Stimulated activated CD4-positive, alpha-beta T cell treated with anti-CD3 and anti-CD28 coated beads, TNF-alpha, amount 100 ng/mL, for 48 hours (primary cell): ENCODE results near the gene KRT23.

Source experiments
- DNase-seq, 3 donors: peaks; one replicate each; pipeline ENCODE4 v3.0.0-alpha.2; 2020; ENCODE audit warnings: low read depth in 3 of 3

Gene KRT23

DNA sequence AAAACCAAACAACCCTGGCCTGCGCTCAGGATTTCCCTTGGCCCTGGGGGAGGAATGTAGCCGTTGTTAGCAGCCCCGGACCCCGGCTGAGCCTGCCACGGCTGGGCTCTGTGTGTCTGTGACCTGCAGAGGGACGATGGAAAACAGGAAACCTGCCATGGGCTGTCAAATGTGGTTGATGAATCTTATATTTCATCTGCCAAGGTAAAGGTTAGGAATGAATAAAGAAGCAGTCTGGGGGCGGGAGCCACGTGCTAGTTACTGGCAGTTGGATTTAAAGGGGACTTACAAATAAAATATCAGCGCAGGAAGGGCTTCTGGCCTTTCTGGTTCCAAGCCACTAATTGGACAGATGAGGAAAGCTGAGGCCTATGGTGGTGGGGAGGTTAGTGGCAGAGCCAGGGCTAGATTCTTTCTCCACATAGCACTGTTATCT is at the start of gene KRT23:
Gene KRT23, minus strand, starts transcription at position 263 of the 436 bp plus-strand sequence. CDS start 1,043 bp downstream, outside the sequence.
- DNase-seq = peak in 1 of 3 donors; percentile 2

DNA sequence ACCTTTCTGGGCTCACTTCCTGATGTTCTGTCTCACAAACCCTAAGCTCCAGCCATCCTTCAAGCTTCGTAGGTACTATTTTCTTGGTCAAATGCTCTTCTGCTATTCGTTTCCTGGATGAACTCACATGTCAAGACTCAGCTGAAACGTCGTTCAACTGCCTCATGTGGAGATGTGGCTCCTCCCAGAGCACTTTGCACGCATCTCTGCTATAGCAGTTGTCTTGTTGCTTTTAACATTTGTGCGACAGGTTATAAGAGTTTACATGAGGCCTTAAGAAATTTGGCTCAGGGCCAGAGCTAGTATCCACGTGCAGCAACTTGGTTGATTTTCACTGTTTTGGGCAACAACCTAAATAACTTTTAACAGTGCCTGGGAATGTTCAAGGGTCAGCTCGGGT is 49.5 kb upstream of the KRT23 start:
- DNase-seq = no peak

DNA sequence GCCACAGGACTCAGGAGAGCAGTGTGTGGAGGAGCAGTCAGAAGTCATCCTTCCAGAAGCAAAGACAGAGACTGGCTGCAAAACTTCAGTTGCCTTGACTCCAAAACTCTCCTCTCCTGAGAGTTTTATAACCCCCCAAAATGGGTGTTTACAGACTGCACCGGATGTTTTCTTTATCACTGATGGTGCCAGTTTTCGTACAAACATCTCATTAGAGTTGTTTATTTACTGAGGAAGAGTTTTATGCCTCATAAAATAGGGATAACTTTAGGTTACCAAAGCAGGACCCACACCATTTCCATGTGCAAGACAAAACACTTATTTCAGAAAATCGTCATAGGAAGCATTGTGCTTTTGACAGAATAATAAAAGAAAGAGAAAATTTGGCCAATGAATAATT is 46.8 kb upstream of the KRT23 start, which contains the start of gene KRT40:
Gene KRT40, minus strand, starts transcription at position 101 of the 400 bp plus-strand sequence. Its CDS starts 53 bp downstream, at position 48.
- no peak for DNase-seq

GRCh38 chr17:40981115-40981514 is 43.7 kb upstream of the KRT23 start:
- DNase-seq = no peak

DNA sequence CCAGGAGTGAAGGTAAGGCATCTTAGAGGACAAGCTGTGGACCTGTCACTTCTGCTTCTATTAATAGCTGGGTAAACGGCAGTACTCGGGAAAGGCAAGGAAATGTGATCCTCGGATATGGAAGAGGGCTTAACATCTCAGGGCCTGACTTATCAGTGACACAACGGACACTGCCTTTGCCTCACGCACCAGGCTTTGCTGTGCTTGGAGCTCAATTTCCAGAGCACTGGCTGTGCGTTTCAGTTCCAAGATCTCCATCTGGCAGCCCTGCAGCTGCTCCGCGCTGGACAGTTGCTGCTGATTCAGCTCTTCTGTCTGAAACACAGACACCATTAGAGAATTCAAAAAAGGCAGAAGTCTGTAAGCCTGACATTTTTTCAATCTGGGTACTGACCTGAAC is 43.1 kb upstream of the KRT23 start:
- no peak for DNase-seq

- no peak for DNase-seq
These were observed 42.7 kb upstream of the KRT23 start for GRCh38 chr17:40980117-40980516.

- DNase-seq = no peak
These were observed 41.2 kb upstream of the KRT23 start for GRCh38 chr17:40978575-40979151.

GRCh38 chr17:40975516-40975915 is 38.1 kb upstream of the KRT23 start:
- no peak for DNase-seq

GRCh38 chr17:40974366-40974765 is 36.9 kb upstream of the KRT23 start:
- no peak for DNase-seq

DNA sequence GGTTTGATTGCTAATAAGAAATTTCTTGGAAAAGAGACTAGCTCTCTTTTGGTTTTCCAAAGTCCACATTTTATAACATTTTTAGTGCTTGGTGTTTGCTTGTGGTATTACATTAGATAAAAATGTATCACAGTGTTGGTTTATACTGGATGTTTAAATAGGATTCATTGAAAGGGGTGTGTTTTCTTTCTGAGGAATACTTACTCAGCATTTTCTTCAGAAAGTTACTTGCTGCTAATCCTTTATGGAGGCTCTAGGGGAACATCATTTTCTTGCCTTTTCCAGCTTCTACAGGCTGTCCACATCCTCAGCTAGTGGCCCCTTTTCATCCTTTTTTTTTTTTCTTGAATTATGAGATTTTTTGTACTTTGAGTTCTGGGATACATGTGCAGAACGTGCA is 30.1 kb upstream of the KRT23 start:
- DNase-seq = no peak

GRCh38 chr17:40966848-40967247 is 29.4 kb upstream of the KRT23 start, which contains the start of gene KRT39:
TSS of gene KRT39 (minus strand) at chr17:40966948. CDS start at chr17:40966856, 92 bp downstream.
- DNase-seq = no peak

- no peak for DNase-seq
These were observed 26.4 kb upstream of the KRT23 start for GRCh38 chr17:40963838-40964237.

GRCh38 chr17:40962059-40962561 is 24.7 kb upstream of the KRT23 start:
- no peak for DNase-seq

DNA sequence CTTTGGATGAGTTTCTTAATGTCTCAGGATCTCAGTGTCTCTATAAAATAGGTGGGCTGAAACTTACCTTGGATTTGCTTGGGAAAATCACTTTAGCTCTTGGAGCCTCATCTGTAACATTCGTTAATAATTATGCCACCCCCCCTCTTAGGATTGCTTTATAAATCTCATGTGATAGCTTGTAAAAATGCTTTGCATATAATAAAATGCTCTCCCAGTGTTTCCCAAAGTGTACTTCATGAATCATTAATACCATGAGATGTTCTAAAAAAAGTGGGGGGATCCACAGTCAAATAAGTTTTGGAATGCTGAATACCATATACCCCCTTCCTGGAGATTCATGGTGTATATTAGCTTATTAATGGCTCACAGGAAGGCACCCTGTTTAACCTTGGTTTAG is 24.1 kb upstream of the KRT23 start:
- DNase-seq = no peak

DNA sequence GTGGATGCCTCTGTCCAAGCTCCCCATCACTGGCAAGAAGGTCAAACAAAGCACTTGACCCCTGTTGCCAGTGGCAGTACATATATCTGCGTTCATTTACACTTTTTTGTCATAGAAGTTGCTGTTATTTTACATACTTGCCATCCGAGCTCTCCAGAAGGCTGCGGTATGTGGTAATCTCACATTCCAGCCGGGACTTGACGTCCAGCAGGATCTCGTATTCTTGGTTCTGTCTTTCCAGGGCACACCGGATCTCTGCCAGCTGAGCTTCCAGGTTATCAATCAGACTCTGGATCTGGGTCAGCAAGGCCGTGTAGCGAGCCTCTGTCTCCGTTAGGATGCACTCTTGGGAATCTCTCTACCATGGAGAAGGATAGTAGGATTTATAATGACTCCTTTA is 22.7 kb upstream of the KRT23 start:
- no peak for DNase-seq

- DNase-seq = no peak
These were observed 20.9 kb upstream of the KRT23 start for GRCh38 chr17:40958086-40958953.

GRCh38 chr17:40956401-40957254 is 19.2 kb upstream of the KRT23 start:
- DNase-seq = no peak

DNA sequence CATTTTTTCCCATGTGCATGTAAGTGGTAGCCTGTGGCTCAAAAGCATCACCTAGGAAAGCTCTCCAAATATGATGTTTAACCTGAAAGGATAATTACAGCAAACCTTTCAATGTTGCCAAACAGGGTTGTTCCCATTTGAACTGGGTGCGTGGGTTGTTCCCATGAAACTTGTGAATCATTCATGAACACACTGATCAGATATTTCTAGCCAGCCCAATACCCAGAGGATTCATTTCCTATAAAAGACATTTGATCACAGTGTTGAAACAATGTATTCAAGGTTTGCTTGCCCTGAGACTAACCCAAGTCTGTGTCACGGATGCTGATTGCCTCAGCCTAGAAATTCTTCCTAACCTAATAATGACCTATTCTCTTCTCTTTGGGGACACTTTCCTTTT is 16.4 kb upstream of the KRT23 start:
- peak in 1 of 3 donors; percentile 15 for DNase-seq

- DNase-seq = no peak
These were observed 15.2 kb upstream of the KRT23 start for GRCh38 chr17:40952661-40953060.

DNA sequence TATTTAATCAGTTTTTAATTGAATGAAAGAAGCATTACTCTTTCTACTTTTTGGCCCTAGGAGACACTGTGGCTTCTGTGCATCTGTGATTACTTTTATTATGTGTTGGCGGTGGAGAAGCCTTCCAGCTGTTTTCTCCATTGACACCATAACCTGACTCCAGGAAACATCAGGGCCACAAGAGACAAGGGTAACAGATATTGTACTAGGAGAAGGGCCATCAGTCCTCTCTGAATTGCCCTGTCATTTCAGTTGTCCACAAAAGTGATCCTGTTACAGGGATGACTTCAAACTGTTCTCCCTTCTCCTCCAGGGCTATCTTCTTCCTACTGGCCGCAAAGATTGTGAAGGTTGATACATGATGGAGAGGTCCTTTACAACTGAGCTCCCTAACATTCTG is 14.7 kb upstream of the KRT23 start:
- DNase-seq = no peak

- no peak for DNase-seq
These were observed 13.7 kb upstream of the KRT23 start for GRCh38 chr17:40951011-40951622.
